ENCODE data around the gene UTP11.

GRCh38 chr1:38052750-38053415, 40.3 kb downstream of the UTP11 start:
- TF ChIP-seq CTCF (IDR thresholded peaks at IDR 0.05; ENCODE audit: low read depth, low read length, missing input control) (no peak), GABPA (IDR thresholded peaks at IDR 0.05 in 1 of 2, conservative IDR thresholded peaks at IDR 0.05 in 1 of 2) (no peak), MAX (IDR thresholded peaks at IDR 0.05) (no peak), SP1 (IDR thresholded peaks at IDR 0.05) (no peak), JUND (IDR thresholded peaks at IDR 0.05) (no peak), EGR1 (IDR thresholded peaks at IDR 0.05; ENCODE audit: low read depth in 2 of 2) (no peak), ZBTB33 (IDR thresholded peaks at IDR 0.05) (no peak), TAF1 (conservative IDR thresholded peaks at IDR 0.05) (no peak), YY1 (IDR thresholded peaks at IDR 0.05) (no peak), RAD21 (IDR thresholded peaks at IDR 0.05) (no peak)
